Gastroesophageal sphincter (tissue), 3 donors: ENCODE results near the gene CLECL1.

Experiments
- POLR2A ChIP-seq, 2 donors: fragments of 450-650 bp; IDR thresholded peaks; one replicate each; pipeline ENCODE4 v1.6.1; 2017; ENCODE audit warnings: antibody characterized with exemption in 2 of 2, mild to moderate bottlenecking in 2 of 2, moderate library complexity in 1 of 2
- TF ChIP-seq, protein P1 (sequence below), 4 experiments: fragments of 200-600 bp in 2 of 4; fragments of 450-650 bp in 2 of 4; sonication (generic) in 1 of 4; IDR thresholded peaks; one replicate each; pipeline ENCODE4 v1.5.1; 2017 to 2019; ENCODE audit warnings: antibody characterized with exemption in 4 of 4, mild to moderate bottlenecking in 2 of 4, moderate library complexity in 2 of 4

DNA sequence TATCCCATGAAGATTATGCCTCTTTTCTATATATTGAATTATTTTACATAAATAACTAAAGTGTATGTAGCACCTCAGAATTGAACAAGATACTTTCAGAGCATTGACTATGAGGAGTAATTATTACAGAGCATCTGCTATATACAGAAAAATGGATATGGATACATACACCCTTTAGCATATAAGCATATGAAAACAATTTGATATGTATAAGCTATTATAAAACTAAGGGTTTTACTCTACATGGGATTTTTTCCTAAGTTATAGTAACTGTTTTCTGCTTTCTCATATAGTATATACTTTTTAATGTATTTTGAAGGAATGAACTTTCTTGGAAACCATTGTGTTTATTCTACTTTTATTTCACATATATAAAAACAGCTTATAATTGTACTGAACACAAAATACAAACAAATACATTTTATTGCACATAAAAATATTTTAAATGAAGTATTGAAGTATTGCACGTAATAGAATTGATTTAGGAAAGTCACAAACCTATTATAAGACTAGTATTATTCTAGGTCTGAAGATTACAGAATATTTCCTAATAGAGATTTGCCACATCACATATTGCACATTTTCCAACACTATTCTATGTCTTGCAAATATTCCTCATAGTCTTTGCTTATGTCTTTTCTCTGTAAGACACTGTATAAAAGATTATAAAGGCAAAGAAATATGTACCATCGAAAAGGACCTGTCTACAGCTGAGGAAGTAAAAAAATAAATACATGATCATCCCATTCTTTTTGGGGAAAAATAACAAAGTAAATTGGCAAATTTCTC lies 19.4 kb upstream of the CLECL1 start:
- no peak for TF ChIP-seq POLR2A (IDR thresholded peaks at IDR 0.05)
- TF ChIP-seq, protein P1, sequence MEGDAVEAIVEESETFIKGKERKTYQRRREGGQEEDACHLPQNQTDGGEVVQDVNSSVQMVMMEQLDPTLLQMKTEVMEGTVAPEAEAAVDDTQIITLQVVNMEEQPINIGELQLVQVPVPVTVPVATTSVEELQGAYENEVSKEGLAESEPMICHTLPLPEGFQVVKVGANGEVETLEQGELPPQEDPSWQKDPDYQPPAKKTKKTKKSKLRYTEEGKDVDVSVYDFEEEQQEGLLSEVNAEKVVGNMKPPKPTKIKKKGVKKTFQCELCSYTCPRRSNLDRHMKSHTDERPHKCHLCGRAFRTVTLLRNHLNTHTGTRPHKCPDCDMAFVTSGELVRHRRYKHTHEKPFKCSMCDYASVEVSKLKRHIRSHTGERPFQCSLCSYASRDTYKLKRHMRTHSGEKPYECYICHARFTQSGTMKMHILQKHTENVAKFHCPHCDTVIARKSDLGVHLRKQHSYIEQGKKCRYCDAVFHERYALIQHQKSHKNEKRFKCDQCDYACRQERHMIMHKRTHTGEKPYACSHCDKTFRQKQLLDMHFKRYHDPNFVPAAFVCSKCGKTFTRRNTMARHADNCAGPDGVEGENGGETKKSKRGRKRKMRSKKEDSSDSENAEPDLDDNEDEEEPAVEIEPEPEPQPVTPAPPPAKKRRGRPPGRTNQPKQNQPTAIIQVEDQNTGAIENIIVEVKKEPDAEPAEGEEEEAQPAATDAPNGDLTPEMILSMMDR (IDR thresholded peaks at IDR 0.05): no peak
